NCI-H2227 (cell line): ENCODE results near the gene DLG2.
A peak's percentile ranks its signal among the peaks of the same experiment; 100 is the strongest.

Experiments
- DNase-seq: peaks from one replicate; lab custom pipeline; 2025; ENCODE audit not compliant: unreplicated experiment; lab: John Stamatoyannopoulos, UW

Gene DLG2

DNA sequence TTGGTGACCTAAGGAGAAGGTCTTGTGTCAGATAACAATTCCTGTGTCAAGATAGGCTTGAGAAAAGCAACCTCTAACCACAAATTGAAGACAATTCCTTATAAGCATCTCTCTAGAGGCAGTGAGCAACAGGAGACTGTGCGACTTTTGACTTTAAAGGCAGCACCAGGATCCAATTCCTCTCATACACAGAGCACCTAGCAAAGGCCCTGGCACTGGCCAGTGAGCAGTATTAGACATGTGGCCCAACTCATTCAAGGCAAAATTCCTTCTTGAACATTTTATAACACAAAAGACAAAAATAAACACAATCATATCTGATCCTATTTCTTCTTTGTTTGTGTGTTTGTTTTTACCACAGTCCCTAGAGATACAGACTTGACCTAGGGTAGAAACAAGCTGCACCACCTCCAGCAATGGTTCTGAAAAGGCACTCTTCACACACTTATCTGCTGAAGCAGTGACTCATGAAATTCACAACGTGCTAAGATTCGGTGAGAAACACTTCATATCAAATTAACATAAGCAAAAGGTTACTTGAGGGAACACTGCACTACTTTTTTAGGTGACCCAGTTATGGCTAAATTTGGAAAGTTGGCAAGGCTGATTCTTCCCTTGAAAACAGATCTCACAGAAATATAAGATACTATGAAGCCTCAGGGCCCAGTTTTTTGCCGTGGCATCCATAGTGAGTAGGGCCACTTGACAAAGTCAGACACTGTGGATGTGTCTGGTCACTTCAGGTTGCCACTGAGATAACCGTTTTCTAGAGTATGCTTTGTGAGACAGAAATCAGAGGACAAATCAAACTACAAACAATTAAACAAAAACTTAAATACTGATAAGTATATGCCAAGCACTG lies 1018.9 kb downstream of the DLG2 start:
- no peak for DNase-seq

DNA sequence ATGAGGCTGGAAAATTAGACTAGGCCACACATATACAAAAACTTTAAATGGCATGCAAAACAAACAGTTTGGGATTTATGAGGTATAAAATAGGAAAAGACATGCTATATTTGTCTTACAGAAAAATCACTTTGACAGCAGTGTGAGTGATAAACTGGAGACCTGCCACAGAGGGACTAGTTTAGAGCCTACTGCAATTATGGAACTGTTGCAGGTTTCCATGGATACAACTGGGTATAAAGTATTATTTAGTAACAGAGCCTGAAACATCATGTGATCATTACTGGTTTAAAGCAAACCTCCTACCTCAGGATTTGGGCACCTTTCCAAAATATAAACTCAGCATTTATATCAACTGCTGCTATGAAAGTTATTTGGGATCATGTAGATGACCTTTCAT lies 1032.5 kb downstream of the DLG2 start:
- peak; percentile 33 for DNase-seq

DNA sequence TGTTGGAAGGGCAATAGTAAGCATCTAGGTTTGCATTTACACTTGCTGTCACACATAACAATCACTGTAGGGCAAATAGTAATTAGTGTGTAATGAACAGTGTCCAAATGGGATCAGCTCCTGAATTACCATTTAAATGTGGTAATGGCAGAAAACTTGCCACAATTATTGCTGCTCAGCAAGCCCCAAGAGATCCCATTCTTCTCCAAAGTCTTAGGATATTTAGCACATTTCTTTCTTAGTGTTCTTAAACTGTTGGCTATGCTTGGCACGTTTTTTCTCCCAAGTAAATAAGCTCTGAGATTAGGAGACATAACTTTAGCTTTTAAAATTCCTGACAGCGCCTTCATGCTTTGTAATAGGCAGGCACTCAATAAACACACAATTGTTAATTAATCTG lies 1037.0 kb downstream of the DLG2 start:
- DNase-seq: no peak

DNA sequence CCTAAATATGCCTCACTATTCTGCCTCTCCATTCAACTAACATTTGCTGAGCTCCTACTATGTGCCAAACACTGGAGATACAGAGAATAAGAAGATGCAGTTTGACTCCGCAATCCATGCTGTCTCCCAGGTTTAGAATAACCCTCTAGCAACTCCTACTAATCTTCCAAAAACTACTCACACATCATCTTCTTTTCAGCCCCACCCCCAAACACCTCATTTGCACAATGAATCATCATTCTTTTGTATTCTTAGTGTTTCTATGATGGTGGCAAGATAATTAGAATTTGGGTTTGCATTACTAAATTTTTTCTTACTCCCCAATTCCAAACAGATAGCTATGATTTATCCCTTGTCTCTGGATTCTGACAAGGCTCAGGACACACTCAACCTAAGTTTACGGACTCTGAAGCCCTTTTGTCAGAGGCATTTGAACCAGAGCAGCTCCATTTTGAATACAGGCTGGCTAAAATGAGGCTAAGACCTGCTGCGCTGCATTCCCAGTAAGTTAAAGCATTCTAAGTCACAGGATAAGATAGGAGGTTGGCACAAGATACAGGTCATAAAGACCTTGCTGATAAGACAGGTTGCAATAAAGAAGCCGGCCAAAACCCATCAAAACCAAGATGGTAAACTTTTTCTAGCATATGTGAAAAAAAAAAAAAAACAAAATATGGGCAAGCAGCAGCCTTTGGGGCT lies 1038.9 kb downstream of the DLG2 start:
- DNase-seq: no peak

DNA sequence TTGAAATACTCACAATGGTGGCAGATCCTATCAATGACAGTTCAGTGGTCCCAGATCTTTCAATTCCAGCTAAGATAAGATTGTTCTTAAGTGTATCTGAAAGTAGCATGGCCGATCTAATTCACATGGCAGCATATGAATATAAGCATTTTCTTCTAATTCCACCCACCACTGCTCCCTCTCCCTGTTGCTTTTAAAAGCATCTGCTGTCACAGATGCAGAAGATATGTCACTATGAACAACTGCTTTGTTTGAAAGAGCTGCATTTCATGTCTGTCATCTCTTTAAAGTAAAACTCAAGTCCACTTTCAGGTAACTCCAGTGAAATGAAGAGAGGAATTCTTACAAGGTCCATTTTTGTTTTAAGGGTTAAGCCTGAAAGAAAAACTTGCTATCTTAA lies 1044.0 kb downstream of the DLG2 start:
- no peak for DNase-seq

DNA sequence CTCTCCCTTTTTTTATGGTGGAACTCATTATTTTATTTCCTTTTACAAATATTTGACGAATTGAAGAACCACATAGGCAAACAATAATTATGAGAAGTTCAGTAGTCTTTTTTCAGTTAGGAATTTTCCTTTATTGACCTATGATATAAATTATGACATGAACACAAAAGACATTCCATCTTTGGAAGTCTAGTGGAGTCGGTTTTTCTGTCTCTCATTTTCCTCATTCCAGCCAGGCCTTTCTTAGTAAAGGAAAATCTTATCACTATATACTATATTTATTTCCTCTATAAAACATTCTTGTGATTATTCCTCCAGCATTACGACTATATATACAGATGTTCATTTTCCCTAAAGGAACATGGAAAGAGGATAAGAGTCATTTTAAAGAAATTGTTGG lies 1046.1 kb downstream of the DLG2 start:
- no peak for DNase-seq

DNA sequence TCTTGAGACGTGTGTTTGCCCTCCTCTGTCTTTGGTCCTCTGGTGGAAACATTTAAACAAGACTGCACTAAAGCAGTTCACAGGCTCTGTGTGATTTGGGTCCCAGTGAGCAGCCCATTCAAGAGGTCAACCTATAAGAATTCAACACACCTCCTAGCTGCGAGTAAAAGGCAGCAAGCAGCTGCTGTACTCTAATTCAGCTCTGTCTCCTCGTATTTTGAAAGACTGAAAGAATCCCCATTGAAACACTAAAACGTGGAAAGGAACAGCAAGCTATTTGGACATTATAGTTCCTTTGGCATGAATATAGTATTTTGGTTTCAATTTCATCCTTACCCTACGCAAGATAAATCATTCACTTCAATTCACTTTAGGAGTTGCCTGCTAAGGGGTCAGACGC lies 1046.7 kb downstream of the DLG2 start:
- DNase-seq: peak; percentile 31

DNA sequence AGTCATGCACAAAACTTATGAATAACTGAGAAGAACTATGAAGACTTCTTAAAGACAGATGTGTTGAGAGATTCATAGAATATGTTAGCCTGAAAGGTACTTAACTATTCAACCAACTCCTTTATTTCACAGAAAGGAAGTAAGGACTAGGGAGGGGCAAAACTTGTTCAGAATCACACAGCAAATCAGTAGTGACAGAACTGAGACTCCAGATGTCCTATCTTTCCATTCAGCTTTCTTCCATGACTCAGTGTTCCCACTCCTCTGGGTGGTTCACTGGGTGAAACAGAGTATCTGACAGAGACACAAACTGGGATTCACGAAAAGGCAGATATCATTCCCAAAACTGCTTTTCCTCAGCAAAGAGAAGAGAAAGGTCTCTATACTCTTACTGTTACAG lies 1053.3 kb downstream of the DLG2 start:
- DNase-seq: no peak

DNA sequence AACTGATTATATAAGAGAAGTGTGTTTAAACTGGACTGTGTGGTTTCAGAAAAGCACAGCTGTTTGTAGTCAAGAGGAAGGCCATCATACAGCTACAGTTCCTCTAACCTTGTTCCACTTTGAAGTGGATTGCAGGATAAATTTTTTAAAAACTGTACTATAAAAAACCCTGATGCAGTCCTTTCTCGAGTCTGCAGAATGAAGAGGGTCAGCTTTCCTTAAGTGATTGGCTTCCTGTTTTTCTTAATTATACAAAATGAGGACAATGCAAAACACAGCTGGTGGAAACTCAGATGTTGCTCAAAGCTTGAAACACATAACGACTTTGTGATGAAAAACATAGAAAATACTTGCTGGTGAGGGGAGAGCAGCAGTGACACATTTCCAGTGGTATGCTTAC lies 1060.5 kb downstream of the DLG2 start:
- DNase-seq: no peak

DNA sequence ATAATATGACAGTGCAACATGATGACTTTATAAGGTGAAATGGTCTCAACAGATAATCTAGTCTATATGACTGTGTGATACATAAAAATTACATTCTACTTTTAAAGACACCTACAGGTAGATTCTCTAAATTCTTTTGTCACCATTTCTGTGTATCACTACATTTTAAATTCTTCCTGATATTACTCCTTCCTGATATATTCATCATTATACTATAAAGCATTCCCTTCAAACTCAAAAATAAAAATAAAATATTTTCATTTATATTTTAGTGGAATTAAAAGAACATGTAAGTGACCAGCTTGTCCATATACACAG lies 1062.3 kb downstream of the DLG2 start:
- DNase-seq: no peak

DNA sequence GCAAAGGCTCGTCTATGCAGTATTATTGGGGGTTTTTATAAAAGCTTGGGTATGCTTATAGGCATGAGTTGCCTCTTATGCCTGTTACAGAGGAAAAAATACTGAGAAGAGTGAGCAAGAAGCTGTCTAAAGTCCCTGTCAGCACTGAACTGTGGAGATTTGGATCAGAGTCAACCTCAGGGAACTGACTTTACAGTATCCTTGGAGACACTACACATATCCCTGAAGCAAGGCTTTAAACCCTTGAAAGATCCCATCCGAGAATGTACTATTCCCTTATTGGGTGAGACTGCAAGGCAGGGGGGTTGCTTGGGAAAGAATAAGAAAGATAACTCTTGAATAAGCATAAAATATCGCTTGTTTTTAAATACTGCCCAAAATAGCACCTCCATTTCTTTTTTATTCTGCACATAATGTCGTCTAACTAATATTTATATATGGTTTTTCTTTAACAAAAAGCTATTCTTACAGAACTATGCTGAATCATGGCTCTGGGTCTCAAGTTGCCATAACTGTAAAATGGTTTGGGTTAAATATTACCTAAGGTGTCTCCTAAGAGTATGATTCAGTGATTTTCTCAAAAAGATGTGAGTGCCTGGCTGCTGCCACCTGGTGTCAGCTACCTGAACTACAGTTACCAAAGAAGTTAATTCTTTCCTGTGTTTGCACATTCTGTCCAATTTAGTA lies 1062.8 kb downstream of the DLG2 start:
- peak; percentile 8 for DNase-seq

DNA sequence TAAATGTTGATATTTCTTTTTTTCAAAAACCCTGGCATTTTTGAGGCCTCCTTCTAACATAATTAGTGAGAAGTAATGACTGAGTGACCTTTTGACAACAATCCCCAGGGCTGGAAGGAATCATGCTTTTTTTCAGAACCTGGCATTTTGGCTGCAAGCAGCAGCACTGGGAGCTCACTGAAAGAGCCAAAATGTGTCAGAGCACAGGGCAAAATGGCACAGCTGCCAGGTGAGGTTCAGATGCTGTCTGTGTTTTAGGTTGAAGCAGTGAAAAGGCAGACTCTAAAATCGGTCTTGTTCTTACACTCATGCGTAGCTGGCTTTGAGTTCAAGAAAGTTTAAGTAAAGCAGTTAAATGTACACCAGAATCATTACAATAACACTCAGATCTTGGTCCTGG lies 1063.8 kb downstream of the DLG2 start:
- DNase-seq: no peak

DNA sequence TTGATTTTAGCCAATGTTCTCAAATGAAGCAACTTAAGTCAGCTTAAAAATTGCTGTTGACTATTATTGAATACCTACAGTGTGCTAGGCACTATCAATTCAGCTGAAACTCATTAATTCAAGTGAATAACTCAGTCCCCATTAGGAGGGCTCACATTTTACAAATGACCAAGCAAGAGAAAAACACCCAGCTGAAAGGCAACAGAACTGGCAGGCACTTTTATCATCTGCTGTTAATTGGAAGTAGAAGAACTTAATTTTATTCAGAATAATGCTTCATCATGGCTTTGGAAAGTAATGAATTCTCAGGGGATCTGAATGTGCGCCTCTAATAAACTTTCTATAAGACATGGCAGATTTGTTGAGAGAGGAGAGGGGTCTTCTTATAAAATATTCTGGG lies 1066.9 kb downstream of the DLG2 start:
- DNase-seq: no peak

DNA sequence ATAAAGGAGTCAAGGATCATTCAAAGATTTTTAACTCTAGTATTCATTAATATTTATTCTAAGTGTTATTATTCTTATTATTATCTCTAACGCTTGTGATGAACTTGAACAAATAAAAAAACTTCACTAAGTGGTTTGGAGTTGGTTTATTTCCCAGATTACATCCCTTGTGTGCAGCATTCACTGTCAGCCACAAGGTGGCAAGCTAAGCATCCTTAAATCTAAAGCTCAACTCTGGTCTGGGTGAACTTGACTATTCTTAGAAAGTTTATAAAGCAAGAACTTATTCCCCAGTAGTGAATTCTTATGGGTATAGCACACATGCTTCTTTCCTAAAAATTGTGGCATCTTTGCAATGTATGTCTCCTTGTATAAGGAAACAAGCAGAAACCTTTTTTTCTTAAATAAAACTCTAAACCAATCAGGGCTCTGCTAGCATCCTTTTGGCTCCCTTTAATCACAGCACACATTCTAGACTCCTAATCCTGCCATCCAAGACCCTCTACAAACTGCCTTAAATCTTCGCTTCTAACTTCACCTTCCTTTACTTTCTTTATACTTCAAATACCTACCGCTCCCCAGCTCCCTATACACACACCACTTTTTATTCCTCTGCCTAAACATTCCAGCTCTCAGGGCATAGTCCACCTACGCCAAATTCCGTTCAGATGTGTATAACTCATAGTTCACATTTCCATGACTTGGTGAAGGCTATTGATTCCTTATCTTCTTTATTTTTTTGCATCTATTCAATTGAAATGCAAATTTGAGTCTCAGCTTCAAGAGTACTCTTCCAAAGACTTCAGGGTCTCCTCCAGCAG lies 1068.8 kb downstream of the DLG2 start:
- peak; percentile 40 for DNase-seq

DNA sequence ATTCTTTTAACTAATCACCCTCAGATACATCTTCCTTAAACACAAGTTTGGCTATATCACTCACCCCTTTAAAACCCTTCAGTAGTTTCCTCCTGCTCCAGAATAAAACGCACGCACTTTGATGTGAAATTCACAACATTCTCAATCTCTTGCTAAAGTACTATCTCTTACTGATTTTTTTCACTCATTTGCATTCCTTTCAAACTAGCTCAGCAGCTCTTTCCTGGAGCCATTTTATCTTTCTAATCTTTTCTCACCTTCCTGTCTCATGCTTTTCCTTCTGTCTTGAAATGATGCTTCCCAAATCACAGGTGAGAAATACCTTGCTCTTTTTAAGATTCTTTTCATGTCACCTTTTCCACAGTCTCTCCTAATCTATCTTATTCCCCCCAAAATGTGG lies 1074.4 kb downstream of the DLG2 start:
- DNase-seq: no peak

DNA sequence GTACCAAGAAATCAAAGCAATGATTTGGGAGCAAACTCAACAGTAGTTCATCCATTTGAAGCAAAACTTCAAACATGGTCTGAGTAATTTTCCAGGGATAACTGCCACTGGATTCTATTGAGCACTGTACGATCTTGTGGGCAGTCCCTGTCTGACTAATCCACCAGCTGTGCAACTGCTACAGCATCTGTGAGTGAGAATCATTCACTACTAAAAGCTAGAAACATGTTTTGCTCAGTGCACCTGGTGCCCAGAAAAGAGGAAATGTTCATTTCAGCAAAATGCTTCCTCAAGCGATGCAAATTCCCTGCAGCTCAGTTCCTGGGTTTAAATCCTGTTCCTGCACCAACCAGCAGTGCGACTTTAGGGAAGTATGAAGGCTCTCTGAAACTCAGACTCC lies 1077.9 kb downstream of the DLG2 start:
- DNase-seq: no peak

DNA sequence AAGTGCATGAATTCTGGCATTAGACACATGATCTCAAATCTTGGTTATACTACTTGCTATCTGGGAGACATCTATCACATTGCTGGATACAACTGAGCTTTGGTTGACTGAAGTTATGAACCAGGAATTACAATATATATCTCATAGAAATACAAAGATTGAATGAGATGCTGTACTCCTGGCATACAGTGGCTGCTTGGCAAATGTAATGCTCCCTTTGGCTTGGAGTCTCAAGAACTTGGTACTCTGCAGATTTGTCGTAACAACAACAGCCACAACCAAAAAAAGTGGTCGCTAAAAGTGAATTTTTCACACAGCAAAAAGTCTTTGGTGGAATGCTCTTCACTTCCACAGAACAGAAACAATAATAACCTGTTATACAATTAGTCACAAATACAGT lies 1082.6 kb downstream of the DLG2 start:
- DNase-seq: no peak

DNA sequence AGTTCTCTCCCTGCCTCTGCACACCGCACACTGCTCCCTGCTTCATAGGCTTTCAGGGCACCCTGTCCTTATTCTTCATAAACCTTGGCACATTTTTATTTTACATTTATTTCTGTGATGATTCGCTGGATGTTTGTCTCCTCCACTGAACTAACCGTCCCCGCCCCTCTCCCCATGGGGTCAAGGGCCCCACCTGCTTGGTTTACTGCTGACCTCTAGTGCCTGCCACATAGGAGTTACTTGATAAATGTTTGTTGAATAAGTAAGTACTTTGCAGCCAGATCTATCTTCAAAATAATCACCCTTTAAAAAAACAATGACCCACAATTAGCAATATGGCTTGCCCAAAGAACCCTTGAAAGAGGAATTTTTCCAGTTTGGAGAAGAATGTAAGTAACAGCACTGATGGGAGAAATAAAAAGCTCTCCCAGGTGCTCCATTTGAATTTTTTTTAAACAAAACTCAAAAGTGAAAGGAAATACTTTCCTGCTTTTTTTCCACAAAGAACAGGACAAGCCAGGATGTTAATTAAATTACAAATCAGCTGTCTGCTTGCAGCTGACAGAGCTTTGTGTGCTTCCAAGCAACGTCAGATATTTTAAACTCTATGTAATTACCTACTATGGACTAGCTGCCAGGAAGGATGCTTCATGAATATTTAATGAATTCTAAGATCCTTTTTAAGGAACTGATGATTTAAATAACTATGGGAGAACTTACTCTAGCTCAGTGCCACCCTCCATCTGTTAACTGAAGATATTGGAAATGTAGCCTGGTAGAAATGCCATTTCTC lies 1083.6 kb downstream of the DLG2 start:
- no peak for DNase-seq

DNA sequence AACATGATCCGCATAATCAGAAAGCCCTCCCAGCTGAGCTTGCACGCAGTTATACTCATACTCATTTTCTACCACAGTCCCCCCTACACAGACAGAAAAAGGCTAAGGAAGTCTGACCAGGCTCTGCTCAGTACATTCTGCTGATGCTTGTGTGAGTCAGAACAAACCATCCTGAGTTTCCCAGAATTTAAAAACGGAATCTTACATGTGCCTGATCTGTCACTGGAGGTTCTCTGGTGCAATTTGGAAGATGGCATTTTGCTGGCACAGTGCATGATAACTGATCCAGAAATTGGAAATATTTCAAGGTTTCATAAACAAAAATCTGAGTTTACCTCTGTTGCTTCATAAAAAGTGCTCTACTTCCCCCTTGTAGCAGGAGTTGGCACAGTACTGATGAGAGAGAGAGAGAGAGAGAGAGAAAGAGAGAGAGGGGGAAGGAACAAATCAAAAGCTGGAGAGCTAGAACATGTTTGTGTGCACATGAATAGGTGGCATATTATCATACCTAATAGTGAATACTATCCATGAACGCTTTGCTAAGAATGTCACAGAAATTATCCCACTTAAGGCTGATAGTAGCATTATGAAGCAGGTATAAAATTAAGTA lies 1085.3 kb downstream of the DLG2 start:
- DNase-seq: no peak

DNA sequence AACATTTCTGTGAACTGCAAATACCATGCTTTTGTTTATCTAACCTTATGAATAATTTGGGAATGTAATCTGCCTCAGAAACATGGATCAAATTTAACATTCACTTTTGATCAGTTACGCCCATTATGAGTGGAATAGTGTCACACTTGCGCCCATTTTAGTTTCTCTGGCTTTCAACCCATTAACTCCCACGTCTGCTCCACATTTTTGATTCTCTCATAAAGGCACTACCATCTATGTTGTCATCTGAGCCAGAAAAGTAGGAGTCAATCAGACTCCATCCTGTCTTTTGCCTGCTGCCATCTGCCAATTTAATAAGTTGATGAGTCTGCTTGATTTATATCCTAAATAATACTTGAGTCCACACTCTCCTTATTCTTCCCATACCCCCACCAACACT lies 1090.7 kb downstream of the DLG2 start:
- DNase-seq: no peak
